Esophagus squamous epithelium (tissue), 5 donors: Measurements from ENCODE around the gene PPP3CA. TPM values are rescaled to one million over a fixed set of nuclear protein-coding genes. Genes with fewer than 3 reads are reported as not detected.

Experiments used
- DNase-seq: peaks from one replicate; lab custom pipeline; 2025; lab: John Stamatoyannopoulos, UW
- H3K27ac ChIP-seq, 4 donors: fragments of 200-600 bp; sonication (generic); one replicate each; pipeline ENCODE4 v1.5.1; 2016 to 2019; ENCODE audit warnings: mild to moderate bottlenecking in 1 of 4
- H3K27me3 ChIP-seq, 4 donors: fragments of 200-600 bp; sonication (generic); 1 replicate in 3 of 4; 2 replicates in 1 of 4; pipeline versions ENCODE4 v1.5.1 to v1.6.0; 2017 to 2021; ENCODE audit warnings: antibody characterized with exemption in 1 of 4
- H3K36me3 ChIP-seq, 3 donors: fragments of 200-600 bp; sonication (generic); one replicate each; pipeline ENCODE4 v1.5.1; 2016 to 2019
- H3K4me1 ChIP-seq, 3 donors: fragments of 200-600 bp; sonication (generic); one replicate each; pipeline ENCODE4 v1.5.1; 2017 to 2019
- H3K4me3 ChIP-seq, 4 donors: fragments of 200-600 bp; sonication (generic); 1 replicate in 3 of 4; 2 replicates in 1 of 4; pipeline ENCODE4 v1.5.1; 2016 to 2019; ENCODE audit warnings: mild to moderate bottlenecking in 2 of 4, moderate library complexity in 1 of 4
- H3K9me3 ChIP-seq, 3 donors: fragments of 200-600 bp; sonication (generic); one replicate each; pipeline ENCODE4 v1.5.1; 2016 to 2019
- POLR2A ChIP-seq, 4 donors: fragments of 450-650 bp; IDR thresholded peaks; one replicate each; pipeline ENCODE4 v1.6.1; 2017; ENCODE audit warnings: antibody characterized with exemption in 4 of 4, mild to moderate bottlenecking in 4 of 4, moderate library complexity in 3 of 4
- WGBS, 2 donors: methylation state at CpG; one replicate each; pipeline ENCODE4 v1.1.5; 2018; 5-methylcytosine and 5-hydroxymethylcytosine counted together
- intact Hi-C: fragments of 100-400 bp; cut with DNase I; formaldehyde crosslinking; loops from one replicate; pipeline ENCODE4 v1.15.0; 2022
- total RNA-seq, 4 donors: library from RNA; depleted of rRNA; stranded (reverse); fragments of >200 nt; gene quantifications; one replicate each; pipeline ENCODE4 v1.1.0, GENCODE V29; 2016
- TF ChIP-seq, protein P1 (sequence below), 6 experiments: fragments of 450-650 bp in 4 of 6; fragments of 200-600 bp in 2 of 6; sonication (generic) in 2 of 6; IDR thresholded peaks; one replicate each; pipeline ENCODE4 v1.5.1; 2016 to 2019; ENCODE audit warnings: antibody characterized with exemption in 6 of 6, mild to moderate bottlenecking in 4 of 6, moderate library complexity in 4 of 6
- donor health status: DM: yes; HTN: yes; CAD: no.

Gene PPP3CA
- total RNA-seq, 4 donors from 2014 or later = 13.3 to 25.7 (median 17.5) TPM

DNA sequence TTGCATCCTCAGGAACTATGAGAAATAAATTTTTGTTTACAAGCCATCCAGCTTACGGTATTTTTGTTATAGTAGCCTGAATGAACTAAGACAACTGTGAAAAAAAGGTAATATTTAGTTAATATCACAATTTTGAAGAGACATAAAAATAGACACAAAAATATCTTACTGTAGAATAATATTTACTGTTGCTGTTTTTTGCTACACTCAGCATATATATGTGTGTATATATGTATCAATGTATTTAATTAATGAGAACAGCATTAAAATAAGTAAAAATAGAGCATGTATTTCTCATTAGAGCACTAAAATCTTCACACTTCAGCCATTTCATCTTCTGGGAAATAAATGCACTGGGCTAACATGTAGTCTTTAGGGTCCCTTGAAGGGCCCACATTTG, 24.6 kb downstream of the PPP3CA start:
- no peak overlapping the region for H3K27ac ChIP-seq
- intact Hi-C loops = no loop called here
- TF ChIP-seq, protein P1, sequence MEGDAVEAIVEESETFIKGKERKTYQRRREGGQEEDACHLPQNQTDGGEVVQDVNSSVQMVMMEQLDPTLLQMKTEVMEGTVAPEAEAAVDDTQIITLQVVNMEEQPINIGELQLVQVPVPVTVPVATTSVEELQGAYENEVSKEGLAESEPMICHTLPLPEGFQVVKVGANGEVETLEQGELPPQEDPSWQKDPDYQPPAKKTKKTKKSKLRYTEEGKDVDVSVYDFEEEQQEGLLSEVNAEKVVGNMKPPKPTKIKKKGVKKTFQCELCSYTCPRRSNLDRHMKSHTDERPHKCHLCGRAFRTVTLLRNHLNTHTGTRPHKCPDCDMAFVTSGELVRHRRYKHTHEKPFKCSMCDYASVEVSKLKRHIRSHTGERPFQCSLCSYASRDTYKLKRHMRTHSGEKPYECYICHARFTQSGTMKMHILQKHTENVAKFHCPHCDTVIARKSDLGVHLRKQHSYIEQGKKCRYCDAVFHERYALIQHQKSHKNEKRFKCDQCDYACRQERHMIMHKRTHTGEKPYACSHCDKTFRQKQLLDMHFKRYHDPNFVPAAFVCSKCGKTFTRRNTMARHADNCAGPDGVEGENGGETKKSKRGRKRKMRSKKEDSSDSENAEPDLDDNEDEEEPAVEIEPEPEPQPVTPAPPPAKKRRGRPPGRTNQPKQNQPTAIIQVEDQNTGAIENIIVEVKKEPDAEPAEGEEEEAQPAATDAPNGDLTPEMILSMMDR (IDR thresholded peaks at IDR 0.05) = no peak
- no peak for TF ChIP-seq POLR2A (IDR thresholded peaks at IDR 0.05)
- H3K4me1 ChIP-seq = peaks cover 0 to 20% (median 4%) of the 10 kb centered on the region in 3 donors
- 100% methylated on average over 1 of the region's 1 CpG for WGBS, 2 donors
- H3K27me3 ChIP-seq = no peaks in the 10 kb centered on the region
- no peaks in the 10 kb centered on the region for H3K36me3 ChIP-seq
- no peaks in the 10 kb centered on the region for H3K9me3 ChIP-seq
- H3K4me3 ChIP-seq = no peak overlapping the region
- DNase-seq = no peak

- 53% methylated on average over 4 of the region's 4 CpGs for WGBS, 2 donors
- no peak overlapping the region for H3K27ac ChIP-seq
- no peaks in the 10 kb centered on the region for H3K27me3 ChIP-seq
Observed at GRCh38 chr4:101321481-101322042, 25.8 kb downstream of the PPP3CA start.

GRCh38 chr4:101315786-101316185, 31.5 kb downstream of the PPP3CA start:
- no peak for DNase-seq
- Histone ChIP-seq H3K36me3 (no peaks in the 10 kb centered on the region), H3K4me1 (peaks cover 0 to 5% (median 0%) of the 10 kb centered on the region in 3 donors), H3K27ac (no peak overlapping the region), H3K9me3 (no peaks in the 10 kb centered on the region), H3K27me3 (no peaks in the 10 kb centered on the region), H3K4me3 (no peak overlapping the region)
- TF ChIP-seq, protein P1 (IDR thresholded peaks at IDR 0.05) = no peak
- no peak for TF ChIP-seq POLR2A (IDR thresholded peaks at IDR 0.05)
- intact Hi-C loops = no loop called here
- 91 to 95% methylated on average over 3 of the region's 3 CpGs for WGBS, 2 donors

More at GRCh38 chr4:101321481-101322042, 25.8 kb downstream of the PPP3CA start:
- H3K4me1 ChIP-seq = peaks cover 0 to 16% (median 4%) of the 10 kb centered on the region in 3 donors
- H3K9me3 ChIP-seq = no peaks in the 10 kb centered on the region
- H3K4me3 ChIP-seq = no peak overlapping the region
- no peaks in the 10 kb centered on the region for H3K36me3 ChIP-seq
- intact Hi-C loops = no loop called here
- TF ChIP-seq POLR2A (IDR thresholded peaks at IDR 0.05) = no peak
- TF ChIP-seq, protein P1 (IDR thresholded peaks at IDR 0.05) = no peak
- no peak for DNase-seq

DNA sequence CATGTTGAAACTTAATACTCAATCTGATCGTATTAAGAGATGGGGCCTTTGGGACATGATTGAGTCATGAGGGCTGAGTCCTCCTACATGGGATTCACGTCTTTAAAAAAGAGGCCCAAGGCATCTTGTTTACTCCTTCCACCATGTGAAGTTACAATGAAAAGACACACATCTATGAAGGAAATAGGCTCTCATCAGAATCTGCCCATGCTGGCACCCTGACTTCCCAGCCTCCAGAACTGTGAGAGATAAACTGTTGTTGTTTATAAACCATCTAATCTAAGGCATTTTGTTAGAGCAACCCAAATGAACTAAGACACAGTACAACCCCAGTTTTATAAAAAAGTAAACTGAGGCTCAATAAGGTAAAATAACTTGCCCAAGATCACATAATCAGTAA, 32.3 kb downstream of the PPP3CA start:
- intact Hi-C loops = no loop called here
- TF ChIP-seq, protein P1 (IDR thresholded peaks at IDR 0.05) = no peak
- no peak for TF ChIP-seq POLR2A (IDR thresholded peaks at IDR 0.05)
- DNase-seq = no peak
- Histone ChIP-seq H3K36me3 (no peaks in the 10 kb centered on the region), H3K9me3 (no peaks in the 10 kb centered on the region), H3K4me1 (no peaks in the 10 kb centered on the region), H3K27ac (no peak overlapping the region), H3K27me3 (no peaks in the 10 kb centered on the region), H3K4me3 (no peak overlapping the region)
- 86 to 95% methylated on average over 2 of the region's 2 CpGs for WGBS, 2 donors

- intact Hi-C loops = no loop called here
- no peaks in the 10 kb centered on the region for H3K9me3 ChIP-seq
- H3K4me3 ChIP-seq = no peak overlapping the region
- H3K4me1 ChIP-seq = peaks cover 2 to 29% (median 7%) of the 10 kb centered on the region in 3 donors
- H3K27ac ChIP-seq = no peak overlapping the region
- WGBS, 2 donors = 71 to 82% methylated on average over 4 of the region's 4 CpGs
- DNase-seq = no peak
- no peaks in the 10 kb centered on the region for H3K36me3 ChIP-seq
- TF ChIP-seq POLR2A (IDR thresholded peaks at IDR 0.05) = no peak
- TF ChIP-seq, protein P1 (IDR thresholded peaks at IDR 0.05) = no peak
- no peaks in the 10 kb centered on the region for H3K27me3 ChIP-seq
Observed at GRCh38 chr4:101309925-101310324, 37.4 kb downstream of the PPP3CA start.
